ENCODE data around the gene EMID1.

GRCh38 chr22:29218758-29219408 lies 13.2 kb downstream of the EMID1 start:
- TF ChIP-seq CTCF (IDR thresholded peaks at IDR 0.05 in 8 of 11, conservative IDR thresholded peaks at IDR 0.05 in 3 of 11) (no peak), POLR2A (IDR thresholded peaks at IDR 0.05) (no peak)

Data from spleen (tissue), 7 donors.